Peyer's patch (tissue), 4 donors: ENCODE data around the gene DUSP1. TPM values are rescaled to one million over a fixed set of nuclear protein-coding genes. Genes with fewer than 3 reads are reported as not detected.
"Not testable (repeated sequence)": the region's sequence is repeated elsewhere in the genome, so short reads cannot be mapped to it uniquely, and the experiment has no call there.

Experiments used
- DNase-seq, 3 donors: peaks; one replicate each; pipeline ENCODE4 v3.0.0-alpha.2; 2017 to 2019
- H3K27ac ChIP-seq, 4 donors: fragments of 200-600 bp; sonication (generic); one replicate each; pipeline ENCODE4 v1.5.1; 2016 to 2019
- H3K27me3 ChIP-seq, 2 donors: fragments of 200-600 bp; sonication (generic); one replicate each; pipeline ENCODE4 v1.5.1; 2019
- H3K36me3 ChIP-seq, 3 donors: fragments of 200-600 bp; sonication (generic); one replicate each; pipeline ENCODE4 v1.5.1; 2016 to 2019
- H3K4me1 ChIP-seq, 4 donors: fragments of 200-600 bp; sonication (generic); one replicate each; pipeline ENCODE4 v1.5.1; 2016 to 2019
- H3K4me3 ChIP-seq, 4 donors: fragments of 200-600 bp; sonication (generic); 1 replicate in 3 of 4; 2 replicates in 1 of 4; pipeline ENCODE4 v1.5.1; 2016 to 2019; ENCODE audit warnings: mild to moderate bottlenecking in 1 of 4
- H3K9me3 ChIP-seq, 4 donors: fragments of 200-600 bp; sonication (generic); one replicate each; pipeline ENCODE4 v1.5.1; 2016 to 2019; ENCODE audit warnings: mild to moderate bottlenecking in 1 of 4
- POLR2A ChIP-seq, 2 donors: fragments of 450-650 bp; IDR thresholded peaks; one replicate each; pipeline ENCODE4 v1.5.1; 2017; ENCODE audit warnings: antibody characterized with exemption in 2 of 2, mild to moderate bottlenecking in 2 of 2, moderate library complexity in 2 of 2
- total RNA-seq, 4 donors: library from RNA; depleted of rRNA; stranded (reverse); fragments of >200 nt; gene quantifications; one replicate each; pipeline ENCODE4 v1.1.0, GENCODE V29; 2016
- TF ChIP-seq, protein P1 (sequence below), 6 experiments: fragments of 450-650 bp in 4 of 6; fragments of 200-600 bp in 2 of 6; sonication (generic) in 1 of 6; IDR thresholded peaks; one replicate each; pipeline ENCODE4 v1.5.1; 2017 to 2019; ENCODE audit warnings: antibody characterized with exemption in 6 of 6, mild to moderate bottlenecking in 3 of 6, moderate library complexity in 1 of 6

DUSP1 gene
- total RNA-seq, 4 donors from 2014 or later = 155 to 427 (median 285) TPM

DNA sequence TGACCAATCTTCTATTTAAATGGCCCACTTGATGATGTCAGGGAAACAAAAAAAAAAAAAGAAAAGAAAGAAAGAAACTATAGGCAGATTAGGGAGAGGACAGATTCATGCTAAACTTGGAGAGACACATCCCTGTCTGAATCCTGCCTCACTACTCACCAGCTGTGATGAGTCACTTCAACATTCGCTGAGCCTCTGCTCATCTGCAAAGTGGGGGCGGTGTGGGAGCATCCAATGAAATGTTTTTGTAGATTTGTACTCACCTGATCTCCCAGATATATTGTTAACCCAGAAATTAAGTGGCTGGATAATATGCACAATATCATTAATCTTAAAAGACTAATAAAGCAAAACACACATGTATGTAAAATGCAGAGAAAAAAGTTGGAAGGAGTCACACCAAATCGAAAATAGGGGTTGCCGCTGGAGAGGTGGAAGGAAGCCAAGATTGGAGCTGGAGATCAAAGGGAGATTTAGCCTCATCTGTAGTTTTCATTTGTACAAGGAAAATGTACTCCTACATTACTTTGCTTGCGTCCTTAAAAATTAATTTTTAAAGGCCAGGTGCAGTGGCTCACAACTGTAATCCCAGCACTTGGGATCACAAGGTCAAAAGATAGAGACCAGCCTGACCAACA is 46.0 kb upstream of the DUSP1 start:
- H3K4me1 ChIP-seq = no peaks in the 10 kb centered on the region
- no peak for DNase-seq

DNA sequence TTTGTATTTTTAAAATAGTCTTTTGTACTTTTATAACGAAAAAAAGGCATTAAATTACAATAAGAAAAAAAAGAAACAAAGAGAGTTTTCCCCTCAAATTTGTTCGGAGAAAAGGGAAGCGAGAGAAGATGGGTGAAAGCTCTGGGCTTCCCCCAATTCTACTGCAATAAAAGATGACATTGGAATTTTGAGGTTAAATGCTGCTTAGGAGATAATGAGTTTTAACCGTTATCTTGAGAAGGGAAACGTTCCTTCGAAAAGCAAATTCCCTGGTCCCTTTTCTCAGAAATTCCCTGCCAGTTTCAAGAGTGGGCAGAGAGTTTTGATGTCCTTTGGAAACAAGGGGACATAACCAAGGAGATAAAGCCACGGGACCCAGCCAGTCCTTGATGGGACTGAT is 44.6 kb upstream of the DUSP1 start:
- H3K27ac ChIP-seq = no peak overlapping the region
- no peak overlapping the region for H3K4me3 ChIP-seq
- H3K36me3 ChIP-seq = no peaks in the 10 kb centered on the region
- H3K27me3 ChIP-seq = no peaks in the 10 kb centered on the region
- no peak for DNase-seq
- no peaks in the 10 kb centered on the region for H3K9me3 ChIP-seq
- H3K4me1 ChIP-seq = no peaks in the 10 kb centered on the region
- TF ChIP-seq POLR2A (IDR thresholded peaks at IDR 0.05) = no peak

More for the DNA sequence above, 46.0 kb upstream of the DUSP1 start:
- no peak for TF ChIP-seq POLR2A (IDR thresholded peaks at IDR 0.05)
- TF ChIP-seq, protein P1, sequence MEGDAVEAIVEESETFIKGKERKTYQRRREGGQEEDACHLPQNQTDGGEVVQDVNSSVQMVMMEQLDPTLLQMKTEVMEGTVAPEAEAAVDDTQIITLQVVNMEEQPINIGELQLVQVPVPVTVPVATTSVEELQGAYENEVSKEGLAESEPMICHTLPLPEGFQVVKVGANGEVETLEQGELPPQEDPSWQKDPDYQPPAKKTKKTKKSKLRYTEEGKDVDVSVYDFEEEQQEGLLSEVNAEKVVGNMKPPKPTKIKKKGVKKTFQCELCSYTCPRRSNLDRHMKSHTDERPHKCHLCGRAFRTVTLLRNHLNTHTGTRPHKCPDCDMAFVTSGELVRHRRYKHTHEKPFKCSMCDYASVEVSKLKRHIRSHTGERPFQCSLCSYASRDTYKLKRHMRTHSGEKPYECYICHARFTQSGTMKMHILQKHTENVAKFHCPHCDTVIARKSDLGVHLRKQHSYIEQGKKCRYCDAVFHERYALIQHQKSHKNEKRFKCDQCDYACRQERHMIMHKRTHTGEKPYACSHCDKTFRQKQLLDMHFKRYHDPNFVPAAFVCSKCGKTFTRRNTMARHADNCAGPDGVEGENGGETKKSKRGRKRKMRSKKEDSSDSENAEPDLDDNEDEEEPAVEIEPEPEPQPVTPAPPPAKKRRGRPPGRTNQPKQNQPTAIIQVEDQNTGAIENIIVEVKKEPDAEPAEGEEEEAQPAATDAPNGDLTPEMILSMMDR (IDR thresholded peaks at IDR 0.05) = no peak
- H3K4me3 ChIP-seq = no peak overlapping the region
- H3K9me3 ChIP-seq = no peaks in the 10 kb centered on the region
- no peaks in the 10 kb centered on the region for H3K36me3 ChIP-seq
- H3K27me3 ChIP-seq = no peaks in the 10 kb centered on the region
- no peak overlapping the region for H3K27ac ChIP-seq

DNA sequence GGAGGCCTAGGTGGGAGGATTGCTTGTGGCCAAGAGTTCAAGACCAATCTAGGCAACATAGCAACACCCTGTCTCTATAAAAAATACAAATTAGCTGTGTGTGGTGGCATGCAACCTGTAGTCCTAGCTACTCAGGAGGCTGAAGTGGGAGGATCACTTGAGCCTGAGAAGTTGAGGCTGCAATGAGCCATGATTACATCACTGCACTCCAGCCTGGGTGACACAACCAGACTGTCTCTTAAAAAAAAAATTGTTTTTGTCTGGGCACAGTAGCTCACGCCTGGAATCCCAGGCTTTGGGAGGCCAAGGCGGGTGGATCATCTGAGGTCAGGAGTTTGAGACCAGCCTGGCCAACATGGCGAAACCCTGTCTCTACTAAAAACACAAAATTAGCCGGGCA is 40.0 kb upstream of the DUSP1 start:
- H3K27me3 ChIP-seq, H3K9me3 ChIP-seq: not testable (repeated sequence)

DNA sequence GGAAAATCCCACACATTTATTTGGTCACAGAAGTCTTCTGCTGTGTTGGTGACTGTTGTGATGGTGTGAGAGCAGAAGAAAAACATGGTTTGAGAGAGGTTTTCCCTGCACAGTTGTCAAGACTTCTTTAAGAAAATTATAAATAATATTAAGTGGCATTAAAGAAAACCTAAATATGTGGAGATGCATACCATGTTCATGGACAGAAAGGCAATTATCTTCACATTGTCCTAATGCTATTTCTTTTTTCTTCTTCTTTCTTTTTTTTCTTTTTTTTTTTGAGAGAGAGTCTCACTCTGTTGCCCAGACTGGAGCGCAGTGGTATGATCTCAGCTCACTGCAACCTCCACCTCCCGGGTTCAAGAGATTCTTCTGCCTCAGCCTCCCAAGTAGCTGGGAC is 38.8 kb upstream of the DUSP1 start:
- Histone ChIP-seq H3K4me1 (peaks cover 0 to 5% (median 0%) of the 10 kb centered on the region in 4 donors), H3K36me3 (no peaks in the 10 kb centered on the region), H3K27me3 (no peaks in the 10 kb centered on the region), H3K27ac (no peak overlapping the region), H3K9me3 (peaks cover 0 to 6% (median 0%) of the 10 kb centered on the region in 4 donors), H3K4me3 (no peak overlapping the region)
- no peak for DNase-seq
- TF ChIP-seq POLR2A (IDR thresholded peaks at IDR 0.05) = no peak
- TF ChIP-seq, protein P1 (IDR thresholded peaks at IDR 0.05) = no peak

More for the DNA sequence above, 40.0 kb upstream of the DUSP1 start:
- DNase-seq, H3K4me3 ChIP-seq, H3K36me3 ChIP-seq, H3K4me1 ChIP-seq, H3K27ac ChIP-seq: not testable (repeated sequence)

DNA sequence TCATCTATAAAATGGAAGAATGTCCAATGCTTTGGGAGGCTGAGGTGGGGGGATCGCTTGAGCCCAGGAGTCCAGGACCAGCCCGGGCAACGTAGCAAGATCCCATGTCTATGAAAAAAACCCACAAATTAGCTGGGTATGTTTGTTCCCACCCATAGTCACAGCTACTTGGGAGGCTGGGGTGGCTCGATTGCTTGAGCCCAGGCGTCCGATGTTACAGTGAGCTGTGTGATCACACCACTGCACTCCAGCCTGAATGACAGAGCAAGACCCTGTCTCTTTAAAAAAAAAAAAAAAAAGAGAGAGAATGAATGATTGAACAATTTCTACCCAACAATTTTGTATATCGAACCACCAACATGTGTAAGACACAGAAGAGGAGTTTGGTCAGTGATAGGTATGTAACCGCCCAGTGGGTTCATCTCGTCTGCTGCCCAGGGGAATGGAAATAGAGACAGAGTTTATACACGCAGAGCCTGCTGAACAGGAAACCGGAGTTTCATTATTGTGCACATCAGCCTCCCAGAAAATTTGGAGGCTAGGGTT is 36.8 kb upstream of the DUSP1 start:
- TF ChIP-seq, protein P1 (IDR thresholded peaks at IDR 0.05) = no peak
- TF ChIP-seq POLR2A (IDR thresholded peaks at IDR 0.05) = no peak
- peak overlapping the region; percentile 73 to 88 (median 78) for H3K27ac ChIP-seq
- peak overlapping the region in 3 of 4 donors; percentile 18 to 36 (median 29) for H3K4me3 ChIP-seq
- peaks cover 0 to 6% (median 0%) of the 10 kb centered on the region in 4 donors for H3K9me3 ChIP-seq
- no peaks in the 10 kb centered on the region for H3K36me3 ChIP-seq
- peak in 1 of 3 donors; percentile 46 for DNase-seq
- peaks cover 0 to 5% (median 0%) of the 10 kb centered on the region in 4 donors for H3K4me1 ChIP-seq
- H3K27me3 ChIP-seq = no peaks in the 10 kb centered on the region

DNA sequence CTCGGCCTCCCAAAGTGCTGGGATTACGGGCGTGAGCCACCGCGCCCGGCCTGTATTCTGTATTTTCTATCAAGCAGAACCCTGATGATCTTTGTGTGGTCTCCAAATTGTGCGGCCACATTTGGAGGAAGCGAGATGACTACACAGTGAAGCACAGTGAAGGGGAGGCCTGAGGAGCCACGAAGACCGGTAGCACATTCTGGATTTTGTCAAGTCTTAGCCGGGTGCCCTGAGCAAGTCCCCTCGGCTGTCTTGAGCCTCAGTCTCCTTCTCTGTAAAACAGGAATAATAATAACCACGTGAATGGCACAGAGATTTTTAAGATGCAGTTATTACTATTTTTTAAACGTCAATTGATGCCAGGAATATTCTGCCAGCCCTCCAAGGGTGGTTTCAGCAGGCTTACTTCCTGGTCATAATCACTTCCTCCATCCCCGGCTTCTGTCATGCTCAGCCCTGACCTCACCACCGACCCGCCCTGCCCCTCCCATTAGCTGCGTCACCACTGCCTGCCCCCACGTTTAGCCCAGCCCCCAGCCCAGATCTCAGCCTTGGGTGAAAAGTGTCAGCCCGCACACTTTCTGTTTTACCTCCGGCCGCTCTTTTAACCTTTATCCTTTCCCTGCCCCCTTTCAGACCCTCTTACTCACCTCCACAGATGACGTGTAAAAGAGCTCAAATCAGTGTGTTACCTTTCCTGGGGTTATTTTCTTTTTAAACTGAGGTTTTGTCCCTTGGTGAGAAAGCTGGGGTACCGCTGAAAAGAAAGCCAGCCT is 36.1 kb upstream of the DUSP1 start:
- Histone ChIP-seq H3K4me3 (peak overlapping the region; percentile 18 to 36 (median 30)), H3K27me3 (no peaks in the 10 kb centered on the region), H3K4me1 (peaks cover 0 to 5% (median 0%) of the 10 kb centered on the region in 4 donors), H3K36me3 (no peaks in the 10 kb centered on the region), H3K9me3 (peaks cover 0 to 6% (median 0%) of the 10 kb centered on the region in 4 donors), H3K27ac (peak overlapping the region; percentile 73 to 88 (median 78))
- DNase-seq = peak; percentile 93 to 97 (median 96)
- TF ChIP-seq POLR2A (IDR thresholded peaks at IDR 0.05) = peak; percentile 21 to 71
- TF ChIP-seq, protein P1 (IDR thresholded peaks at IDR 0.05) = no peak
